ENCODE data around the gene ZC3H18. TPM values are rescaled to one million over a fixed set of nuclear protein-coding genes. Genes with fewer than 3 reads are reported as not detected.

Gene ZC3H18
- polyA plus RNA-seq, 1 donor from 2014 or later, result 12.8 TPM

GRCh38 chr16:88640039-88640495 is 69.9 kb downstream of the ZC3H18 start:
- Histone ChIP-seq H3K4me3 (ENCODE audit: low read length) (no peak overlapping the region), H3K36me3 (ENCODE audit: insufficient read depth, low read length) (no peaks in the 10 kb centered on the region), H3K9me3 (ENCODE audit: low read length) (no peaks in the 10 kb centered on the region), H3K4me2 (ENCODE audit: low read length) (no peak overlapping the region), H4K20me1 (ENCODE audit: insufficient read depth) (no peaks in the 10 kb centered on the region), H3K27me3 (ENCODE audit: insufficient read depth, low read depth, low read length) (no peaks in the 10 kb centered on the region), H3K79me2 (replicated peaks; ENCODE audit: insufficient read depth, low read length) (no peaks in the 10 kb centered on the region), H3F3A (ENCODE audit: insufficient read depth, low read length, poor library complexity, severe bottlenecking) (no peaks in the 10 kb centered on the region), H3K27ac (ENCODE audit: low read length) (no peak overlapping the region), H2AFZ (ENCODE audit: low read depth, low read length) (no peak overlapping the region), H3K9ac (ENCODE audit: low read length) (no peak overlapping the region), H3K9me2 (ENCODE audit: insufficient read depth, low read length) (no peaks in the 10 kb centered on the region)
- TF ChIP-seq TAF1 (IDR thresholded peaks at IDR 0.05; ENCODE audit: low read depth) (no peak), MXI1 (conservative IDR thresholded peaks at IDR 0.05; ENCODE audit: poor library complexity, severe bottlenecking) (no peak), RAD21 (conservative IDR thresholded peaks at IDR 0.05) (no peak), EP300 (conservative IDR thresholded peaks at IDR 0.05; ENCODE audit: poor library complexity, severe bottlenecking) (no peak)

DNA sequence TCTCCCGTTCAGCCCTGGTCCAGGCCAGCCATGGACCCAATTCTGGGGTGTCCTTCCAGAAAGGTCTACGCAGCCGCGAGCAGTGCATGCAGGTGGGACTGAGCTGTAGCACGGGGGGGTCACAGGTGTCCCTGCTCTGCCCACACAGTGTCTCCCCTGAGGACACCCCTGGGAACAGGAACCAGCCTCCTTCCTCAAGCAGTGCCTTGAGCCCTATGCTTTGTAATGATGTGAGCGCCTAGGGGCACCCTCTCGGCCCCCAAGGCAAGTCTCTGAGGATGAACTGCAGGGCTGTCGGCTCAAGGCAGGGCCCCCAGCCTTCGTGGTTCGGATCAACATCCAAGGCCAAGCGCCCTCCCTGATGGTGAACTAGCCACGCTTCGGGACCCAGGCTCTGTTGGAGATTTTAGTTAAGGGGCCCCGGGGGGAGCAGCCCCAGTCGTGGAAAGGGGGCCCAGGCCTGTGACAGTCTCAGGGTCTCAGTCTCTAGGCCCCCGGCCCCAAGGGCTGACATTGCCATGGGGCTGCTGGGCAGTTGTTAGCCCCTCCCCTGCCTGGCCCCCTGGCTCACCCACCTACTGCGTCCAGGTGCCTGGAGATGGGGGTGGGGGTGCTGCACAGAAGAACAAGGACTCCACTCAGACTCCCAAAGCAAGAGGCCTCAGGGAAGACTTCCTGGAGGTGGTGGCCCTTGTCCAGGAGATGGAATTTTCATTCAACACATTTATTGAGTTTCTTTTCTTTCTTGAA is 70.5 kb downstream of the ZC3H18 start:
- TF ChIP-seq, protein P1, sequence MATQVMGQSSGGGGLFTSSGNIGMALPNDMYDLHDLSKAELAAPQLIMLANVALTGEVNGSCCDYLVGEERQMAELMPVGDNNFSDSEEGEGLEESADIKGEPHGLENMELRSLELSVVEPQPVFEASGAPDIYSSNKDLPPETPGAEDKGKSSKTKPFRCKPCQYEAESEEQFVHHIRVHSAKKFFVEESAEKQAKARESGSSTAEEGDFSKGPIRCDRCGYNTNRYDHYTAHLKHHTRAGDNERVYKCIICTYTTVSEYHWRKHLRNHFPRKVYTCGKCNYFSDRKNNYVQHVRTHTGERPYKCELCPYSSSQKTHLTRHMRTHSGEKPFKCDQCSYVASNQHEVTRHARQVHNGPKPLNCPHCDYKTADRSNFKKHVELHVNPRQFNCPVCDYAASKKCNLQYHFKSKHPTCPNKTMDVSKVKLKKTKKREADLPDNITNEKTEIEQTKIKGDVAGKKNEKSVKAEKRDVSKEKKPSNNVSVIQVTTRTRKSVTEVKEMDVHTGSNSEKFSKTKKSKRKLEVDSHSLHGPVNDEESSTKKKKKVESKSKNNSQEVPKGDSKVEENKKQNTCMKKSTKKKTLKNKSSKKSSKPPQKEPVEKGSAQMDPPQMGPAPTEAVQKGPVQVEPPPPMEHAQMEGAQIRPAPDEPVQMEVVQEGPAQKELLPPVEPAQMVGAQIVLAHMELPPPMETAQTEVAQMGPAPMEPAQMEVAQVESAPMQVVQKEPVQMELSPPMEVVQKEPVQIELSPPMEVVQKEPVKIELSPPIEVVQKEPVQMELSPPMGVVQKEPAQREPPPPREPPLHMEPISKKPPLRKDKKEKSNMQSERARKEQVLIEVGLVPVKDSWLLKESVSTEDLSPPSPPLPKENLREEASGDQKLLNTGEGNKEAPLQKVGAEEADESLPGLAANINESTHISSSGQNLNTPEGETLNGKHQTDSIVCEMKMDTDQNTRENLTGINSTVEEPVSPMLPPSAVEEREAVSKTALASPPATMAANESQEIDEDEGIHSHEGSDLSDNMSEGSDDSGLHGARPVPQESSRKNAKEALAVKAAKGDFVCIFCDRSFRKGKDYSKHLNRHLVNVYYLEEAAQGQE (IDR thresholded peaks at IDR 0.05; ENCODE audit: borderline replicate concordance), result no peak
- TF ChIP-seq POLR2AphosphoS5 (IDR thresholded peaks at IDR 0.05), result no peak
- no peak for TF ChIP-seq MXI1 (conservative IDR thresholded peaks at IDR 0.05; ENCODE audit: poor library complexity, severe bottlenecking)
- no peak for TF ChIP-seq RAD21 (conservative IDR thresholded peaks at IDR 0.05)
- TF ChIP-seq SMC3 (conservative IDR thresholded peaks at IDR 0.05; ENCODE audit: poor library complexity), result no peak
- no peak for TF ChIP-seq EZH2 (IDR thresholded peaks at IDR 0.05; ENCODE audit: borderline replicate concordance, insufficient read depth, low read length, poor library complexity, severe bottlenecking)
- TF ChIP-seq, protein P2, sequence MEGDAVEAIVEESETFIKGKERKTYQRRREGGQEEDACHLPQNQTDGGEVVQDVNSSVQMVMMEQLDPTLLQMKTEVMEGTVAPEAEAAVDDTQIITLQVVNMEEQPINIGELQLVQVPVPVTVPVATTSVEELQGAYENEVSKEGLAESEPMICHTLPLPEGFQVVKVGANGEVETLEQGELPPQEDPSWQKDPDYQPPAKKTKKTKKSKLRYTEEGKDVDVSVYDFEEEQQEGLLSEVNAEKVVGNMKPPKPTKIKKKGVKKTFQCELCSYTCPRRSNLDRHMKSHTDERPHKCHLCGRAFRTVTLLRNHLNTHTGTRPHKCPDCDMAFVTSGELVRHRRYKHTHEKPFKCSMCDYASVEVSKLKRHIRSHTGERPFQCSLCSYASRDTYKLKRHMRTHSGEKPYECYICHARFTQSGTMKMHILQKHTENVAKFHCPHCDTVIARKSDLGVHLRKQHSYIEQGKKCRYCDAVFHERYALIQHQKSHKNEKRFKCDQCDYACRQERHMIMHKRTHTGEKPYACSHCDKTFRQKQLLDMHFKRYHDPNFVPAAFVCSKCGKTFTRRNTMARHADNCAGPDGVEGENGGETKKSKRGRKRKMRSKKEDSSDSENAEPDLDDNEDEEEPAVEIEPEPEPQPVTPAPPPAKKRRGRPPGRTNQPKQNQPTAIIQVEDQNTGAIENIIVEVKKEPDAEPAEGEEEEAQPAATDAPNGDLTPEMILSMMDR (IDR thresholded peaks at IDR 0.05; ENCODE audit: poor library complexity, severe bottlenecking), result no peak
- TF ChIP-seq EP300 (conservative IDR thresholded peaks at IDR 0.05; ENCODE audit: poor library complexity, severe bottlenecking), result no peak
- TF ChIP-seq TAF1 (IDR thresholded peaks at IDR 0.05; ENCODE audit: low read depth), result no peak
- no peak overlapping the region for H3K27ac ChIP-seq (ENCODE audit: low read length)

More for the DNA sequence above, 70.5 kb downstream of the ZC3H18 start:
- Histone ChIP-seq H3F3A (ENCODE audit: insufficient read depth, low read length, poor library complexity, severe bottlenecking) (no peaks in the 10 kb centered on the region), H3K27me3 (ENCODE audit: insufficient read depth, low read depth, low read length) (no peaks in the 10 kb centered on the region), H3K79me2 (replicated peaks; ENCODE audit: insufficient read depth, low read length) (no peaks in the 10 kb centered on the region), H3K4me2 (ENCODE audit: low read length) (no peak overlapping the region), H4K20me1 (ENCODE audit: insufficient read depth) (no peaks in the 10 kb centered on the region), H3K36me3 (ENCODE audit: insufficient read depth, low read length) (no peaks in the 10 kb centered on the region), H3K9me2 (ENCODE audit: insufficient read depth, low read length) (no peaks in the 10 kb centered on the region), H3K4me3 (ENCODE audit: low read length) (no peak overlapping the region), H2AFZ (ENCODE audit: low read depth, low read length) (no peak overlapping the region), H3K9ac (ENCODE audit: low read length) (no peak overlapping the region), H3K9me3 (ENCODE audit: low read length) (no peaks in the 10 kb centered on the region)
